Left kidney (tissue), 2 donors: ENCODE results near the gene SSUH2. TPM values are rescaled to one million over a fixed set of nuclear protein-coding genes. Genes with fewer than 3 reads are reported as not detected.

Experiments used
- DNase-seq: peaks from one replicate; pipeline ENCODE4 v3.0.0-alpha.2; 2013
- polyA plus RNA-seq: library from polyadenylated mRNA; unstranded; fragments of 120-200 nt; gene quantifications from one replicate; pipeline ENCODE4 v1.2.1, GENCODE V29; 2013; ENCODE audit not compliant: insufficient read length

Gene SSUH2
- polyA plus RNA-seq, 1 donor: 4.9 TPM

DNA sequence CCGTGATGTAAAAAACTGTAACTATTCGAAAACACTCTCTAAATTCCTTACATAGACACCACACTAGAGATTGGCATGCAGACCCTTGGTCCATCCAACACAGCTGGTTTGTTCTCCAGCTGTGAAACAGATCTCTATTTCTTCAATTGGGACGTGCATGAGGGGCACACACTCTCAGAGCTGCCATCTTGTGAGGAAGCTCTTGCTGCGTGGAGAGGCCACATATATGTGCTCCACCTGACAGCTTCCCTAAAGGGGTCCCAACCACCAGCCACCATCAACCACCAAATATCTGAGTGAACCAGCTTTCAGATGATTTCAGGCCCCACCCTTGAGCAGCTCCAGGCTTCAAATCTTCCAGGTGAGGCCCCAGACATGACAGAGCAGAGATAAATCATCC, 25.6 kb downstream of the SSUH2 start:
- no peak for DNase-seq

GRCh38 chr3:8617921-8618320, 26.7 kb downstream of the SSUH2 start:
- no peak for DNase-seq

- DNase-seq: no peak
Observed at GRCh38 chr3:8610951-8611350, 33.6 kb downstream of the SSUH2 start.

DNA sequence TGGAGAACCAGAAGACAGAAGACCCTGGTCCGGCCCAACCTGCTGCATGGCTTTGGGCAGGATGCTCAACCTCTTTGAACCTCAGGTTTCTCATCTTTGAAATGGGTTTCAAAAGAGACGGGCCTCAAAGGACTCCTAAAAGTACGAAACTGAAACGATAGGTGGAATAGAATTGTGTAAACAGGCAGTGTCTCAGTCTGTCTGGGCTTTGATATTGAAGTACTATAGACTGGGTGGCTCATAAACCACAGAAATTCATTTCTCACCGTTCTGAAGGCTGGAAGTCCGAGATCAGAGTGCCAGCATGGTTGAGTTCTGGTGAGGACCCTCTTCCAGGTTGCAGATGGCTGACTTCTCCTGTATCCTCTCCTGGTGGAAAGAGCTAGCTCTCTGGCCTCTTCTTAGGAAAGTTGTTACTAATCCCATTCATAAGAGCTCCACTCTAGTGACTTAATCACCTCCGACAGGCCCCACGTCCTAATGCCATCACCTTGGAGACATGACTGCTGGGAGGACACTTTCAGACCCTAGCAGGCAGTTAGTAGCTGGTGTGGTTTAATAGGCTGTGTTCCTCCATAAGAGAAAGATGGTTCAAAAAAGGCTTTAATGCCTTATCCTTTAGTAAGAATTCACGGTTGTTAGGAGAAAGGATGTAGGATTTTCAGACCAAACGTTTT, 35.7 kb downstream of the SSUH2 start:
- DNase-seq: no peak

DNA sequence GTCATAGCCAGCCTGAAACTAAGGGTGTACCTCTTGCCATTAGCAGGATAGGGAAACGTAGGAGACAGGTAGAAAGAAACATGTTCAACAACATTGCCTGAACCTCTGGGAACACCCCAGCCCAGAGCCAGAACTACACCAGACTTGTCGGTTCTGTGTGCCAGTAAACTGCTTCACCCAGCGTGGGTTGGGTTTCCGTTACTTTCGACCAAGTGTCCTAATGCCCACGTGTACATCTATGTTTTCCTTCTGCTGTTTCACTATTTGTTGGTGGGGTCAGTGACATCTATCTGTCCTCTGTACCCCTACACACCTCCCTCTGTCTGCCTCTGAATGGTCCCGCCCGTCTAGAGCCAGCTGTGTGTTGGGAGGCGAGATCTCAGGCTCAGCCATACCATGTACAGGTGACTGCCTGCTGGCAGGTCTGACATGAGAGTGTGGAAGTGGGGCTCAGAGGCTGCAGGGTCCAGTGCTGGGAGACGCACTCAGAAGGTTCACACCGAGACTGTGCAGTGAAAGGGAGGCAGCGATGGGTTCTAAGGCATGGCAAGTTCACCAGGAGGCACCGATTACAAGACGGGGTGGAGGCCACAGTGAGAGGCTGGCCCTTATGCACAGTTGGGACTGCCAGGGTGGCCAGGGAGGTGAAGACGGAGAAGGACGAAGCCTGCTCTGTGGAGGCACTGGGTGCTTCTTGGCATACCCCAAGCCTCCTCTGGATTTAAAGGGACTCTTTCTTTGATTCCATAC, 36.4 kb downstream of the SSUH2 start:
- no peak for DNase-seq

GRCh38 chr3:8607234-8608040, 37.2 kb downstream of the SSUH2 start:
- DNase-seq: peak; percentile 57

DNA sequence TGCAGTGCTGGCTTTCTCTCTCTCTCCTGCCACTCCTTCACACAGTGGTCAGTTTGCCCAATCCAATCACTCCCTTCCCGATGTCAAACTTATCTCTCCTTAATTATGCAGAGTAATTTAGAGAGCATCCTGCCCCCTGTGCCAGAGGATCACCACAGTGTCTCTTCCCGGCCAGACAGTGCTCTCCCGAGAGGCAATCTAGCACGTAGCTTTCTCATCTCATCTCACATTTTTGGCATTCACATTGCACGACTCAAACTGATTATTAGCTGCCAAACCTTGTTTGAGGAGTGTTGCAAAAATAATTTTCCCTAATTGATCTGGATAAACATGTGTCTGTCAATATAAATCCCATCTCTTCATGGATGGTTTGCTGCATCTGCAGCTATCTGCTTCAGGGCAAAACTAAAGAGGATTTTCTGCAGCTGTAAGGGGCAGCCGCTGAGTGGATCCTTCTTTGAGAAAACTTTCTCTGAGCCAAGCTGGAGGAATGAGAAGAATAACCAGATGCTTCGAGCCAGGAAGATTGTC, 37.8 kb downstream of the SSUH2 start:
- DNase-seq: no peak

GRCh38 chr3:8604988-8605387, 39.6 kb downstream of the SSUH2 start:
- no peak for DNase-seq

DNA sequence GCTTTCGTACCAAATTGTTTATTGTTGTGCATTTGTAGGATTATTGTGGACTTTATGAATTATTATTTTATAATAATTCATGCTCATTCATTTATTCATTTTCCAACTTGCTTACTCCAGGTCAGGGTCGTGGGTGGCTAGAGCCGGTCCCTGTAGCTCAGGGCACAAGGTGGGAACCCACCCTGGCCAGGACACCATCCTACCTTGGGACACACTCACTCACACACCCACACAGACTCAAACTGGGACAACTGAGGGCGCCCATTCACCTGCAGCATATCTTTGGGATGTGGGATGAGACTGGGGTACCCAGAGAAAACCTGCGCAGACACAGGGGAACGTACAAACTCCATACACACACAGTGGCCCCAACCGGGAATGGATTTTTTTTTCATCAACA, 40.6 kb downstream of the SSUH2 start:
- DNase-seq: no peak

DNA sequence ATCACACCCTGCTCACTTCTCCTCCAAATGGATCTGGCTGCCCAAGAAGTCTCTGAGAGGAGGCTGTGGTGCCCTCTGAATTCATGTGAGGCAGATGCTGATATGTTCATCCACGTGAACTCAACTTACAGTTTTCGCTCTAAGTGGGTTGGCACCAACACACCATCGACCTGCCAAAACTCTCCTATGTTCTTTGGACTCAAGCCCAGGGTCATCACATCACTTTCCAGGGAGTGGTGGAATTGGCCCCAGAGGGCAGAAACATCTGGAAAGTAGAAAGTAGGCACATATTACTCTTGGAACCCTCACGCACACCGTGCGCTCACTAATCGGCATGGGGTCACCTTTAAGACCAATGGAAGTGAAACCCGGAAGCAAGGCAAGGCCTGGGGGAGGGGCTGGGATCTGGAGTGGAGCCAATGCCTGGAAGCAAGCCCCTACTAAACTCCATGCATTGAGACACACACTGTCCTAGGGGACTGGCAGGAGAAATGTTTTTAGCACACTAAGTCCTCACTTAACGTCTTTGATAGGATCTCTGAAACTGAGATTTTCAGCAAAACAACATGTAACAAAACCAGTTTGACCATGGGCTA, 41.4 kb downstream of the SSUH2 start:
- DNase-seq: no peak

DNA sequence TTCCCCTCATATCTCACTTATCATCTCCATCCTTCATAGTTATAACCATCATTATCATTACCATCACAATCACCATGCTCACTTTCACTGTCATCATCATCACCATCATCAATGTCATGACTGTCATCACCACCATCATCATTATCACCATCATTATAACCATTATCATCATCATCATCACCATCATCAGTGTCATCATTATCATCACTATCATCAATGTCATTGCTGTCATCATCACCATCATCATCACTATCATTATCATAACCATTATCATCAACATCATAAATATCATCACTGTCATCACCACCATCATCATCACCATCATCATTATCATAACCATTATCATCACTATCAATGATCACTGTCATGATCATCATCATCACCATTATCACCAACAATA, 44.1 kb downstream of the SSUH2 start:
- DNase-seq: no peak

DNA sequence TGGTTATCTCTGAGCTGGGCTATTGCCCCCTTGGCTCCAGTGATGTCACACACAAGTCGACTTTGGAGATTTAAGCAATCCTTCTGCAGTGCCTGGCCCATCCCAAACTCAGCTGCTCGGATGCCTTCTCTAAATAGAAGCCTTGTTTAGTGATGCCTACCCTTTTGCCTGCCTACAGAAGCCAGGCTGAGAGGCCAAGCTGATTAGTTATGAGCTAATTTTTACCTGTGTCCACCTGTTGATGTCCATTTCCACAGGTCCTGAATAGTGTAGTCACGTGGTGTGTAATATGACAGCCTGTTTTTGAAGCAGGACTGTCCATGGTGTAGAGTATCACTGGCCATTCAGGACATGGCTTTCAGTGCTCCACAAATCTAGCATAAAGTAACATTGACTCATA, 45.5 kb downstream of the SSUH2 start:
- no peak for DNase-seq

DNA sequence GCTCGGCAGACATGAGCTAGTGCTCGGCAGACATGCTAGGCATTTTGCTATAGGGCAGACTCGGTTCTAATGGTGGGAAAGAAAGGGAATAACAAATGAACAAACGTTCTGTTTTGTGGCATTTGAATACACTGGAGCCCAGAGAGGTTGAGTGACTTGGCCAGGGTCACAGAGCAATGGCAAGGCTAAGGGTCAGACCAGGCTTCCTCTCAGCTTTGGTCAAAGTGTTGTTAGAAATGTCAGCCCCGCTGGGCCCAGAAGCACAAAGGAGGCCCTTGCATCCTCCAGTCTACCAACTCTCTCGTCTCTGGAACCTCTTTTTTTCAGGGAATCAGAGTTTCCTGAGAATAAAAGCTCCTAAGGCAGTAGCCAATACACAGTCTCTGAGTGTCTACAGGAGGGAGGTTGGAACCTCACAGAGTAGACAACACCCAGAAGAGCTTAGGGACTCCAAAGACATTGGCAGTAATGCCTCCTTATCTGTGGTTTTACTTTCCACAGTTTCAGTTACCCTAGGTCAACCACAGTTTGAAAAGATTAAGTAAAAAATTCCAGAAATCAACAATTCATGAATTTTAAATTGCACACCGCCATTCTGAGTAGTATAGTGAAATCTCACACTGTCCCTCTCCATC, 47.3 kb downstream of the SSUH2 start:
- DNase-seq: no peak

GRCh38 chr3:8596321-8597218, 48.0 kb downstream of the SSUH2 start:
- no peak for DNase-seq

GRCh38 chr3:8595695-8596115, 48.9 kb downstream of the SSUH2 start:
- no peak for DNase-seq

DNA sequence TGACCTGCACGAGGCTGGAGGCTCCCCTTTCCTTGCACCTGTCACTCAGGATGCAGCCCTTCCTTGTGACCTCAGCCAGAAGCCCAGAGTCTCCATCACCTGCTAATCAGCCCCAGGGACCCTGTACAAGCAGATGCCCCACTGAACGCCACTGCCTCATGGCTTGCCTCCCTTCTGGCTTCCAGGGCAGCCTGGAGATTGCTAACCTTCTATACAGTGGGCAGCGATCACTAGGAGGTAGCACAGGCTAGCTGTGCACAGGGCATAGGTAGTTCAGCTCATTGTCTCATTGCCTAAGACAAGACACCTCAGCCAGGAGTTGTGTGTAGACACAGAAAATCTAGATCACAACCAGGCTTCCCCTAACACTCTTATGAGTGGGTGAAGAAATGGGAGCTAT, 49.3 kb downstream of the SSUH2 start:
- DNase-seq: no peak

DNA sequence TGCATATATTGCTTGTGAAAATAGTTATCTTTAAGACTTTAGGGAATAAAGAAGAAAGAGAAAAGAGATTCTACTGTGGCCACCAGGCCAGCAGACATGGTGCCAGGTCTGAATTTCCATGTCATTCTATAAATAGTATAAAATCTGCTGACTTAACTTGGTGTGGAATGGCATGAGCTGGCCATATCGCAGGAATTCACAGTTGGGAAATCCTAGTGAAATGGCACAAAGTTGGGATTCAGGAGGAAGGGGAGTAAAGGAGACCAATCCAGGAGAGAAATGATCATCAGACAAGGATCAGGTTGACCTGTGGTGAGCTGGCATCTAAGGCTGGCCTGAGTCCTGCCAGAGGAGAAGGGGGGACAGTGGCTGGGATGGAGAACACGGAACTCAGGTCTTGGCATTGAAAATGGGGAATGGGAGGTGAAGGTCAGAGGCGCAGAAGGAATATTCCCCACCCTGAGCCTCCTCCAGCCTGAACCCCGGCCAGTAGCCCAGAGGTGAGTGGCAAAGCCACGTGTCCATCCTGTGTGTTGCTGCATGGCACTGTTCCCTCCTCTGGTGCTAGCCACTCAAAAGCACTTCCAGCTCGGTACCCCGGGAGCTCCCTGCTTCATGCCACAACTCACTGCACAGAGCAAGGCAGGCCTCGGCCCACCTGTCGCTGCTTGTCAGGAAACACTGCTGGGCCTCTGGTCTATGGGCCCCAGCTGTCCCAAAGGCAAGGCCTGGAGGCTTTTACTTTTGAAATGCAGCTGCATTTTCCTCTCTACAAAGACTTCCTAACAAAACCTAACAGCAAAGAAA, 51.4 kb downstream of the SSUH2 start:
- no peak for DNase-seq

GRCh38 chr3:8589880-8590556, 54.6 kb downstream of the SSUH2 start:
- DNase-seq: no peak

DNA sequence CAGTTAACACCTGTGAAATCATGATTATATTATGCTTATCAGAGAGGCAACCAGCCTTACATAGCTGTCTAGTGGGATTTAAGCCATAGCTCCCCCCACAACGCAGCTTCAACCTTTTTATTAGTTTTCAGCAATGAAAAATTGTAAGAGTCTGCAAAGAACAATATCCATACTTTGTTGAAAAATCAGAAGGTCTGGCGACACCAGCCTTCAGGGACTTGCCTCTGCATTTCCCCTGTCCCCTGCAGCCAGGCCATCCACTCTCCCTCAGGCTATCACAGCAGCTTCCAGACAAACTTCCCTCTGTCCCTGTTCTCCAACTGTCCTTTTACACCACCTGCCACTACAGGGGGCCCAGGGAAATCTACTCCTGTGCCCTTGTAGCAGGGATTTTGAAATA, 59.9 kb downstream of the SSUH2 start:
- DNase-seq: no peak
